GM19328 (cell line): ENCODE data around the gene NOL4.

Experiments
- ATAC-seq: cut with Tn5 transposase; IDR thresholded peaks from one replicate; pipeline ENCODE4 v1.9.1; 2021; ENCODE audit warnings: mild to moderate bottlenecking, moderate library complexity; ENCODE audit not compliant: unreplicated experiment

NOL4 gene

DNA sequence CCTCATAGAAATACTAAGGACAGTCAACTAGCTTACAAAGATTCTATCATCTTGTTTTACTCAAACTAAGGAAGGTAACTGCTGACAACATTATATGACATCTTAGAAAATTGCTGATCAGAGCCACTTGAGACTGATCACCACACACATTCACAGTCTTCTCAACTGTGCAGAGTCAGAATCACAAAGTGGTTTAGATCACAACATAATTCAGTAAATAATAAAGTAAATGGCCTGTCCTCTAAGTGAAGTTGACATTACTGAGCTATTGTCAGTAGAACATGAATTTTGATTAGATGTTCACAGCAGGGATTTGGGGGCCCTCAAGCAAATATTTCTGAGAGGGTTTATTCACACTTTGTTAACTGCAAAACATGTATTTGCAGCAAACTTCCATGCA is 28.5 kb downstream of the NOL4 start:
- ATAC-seq = no peak

GRCh38 chr18:34194239-34194638 is 30.5 kb downstream of the NOL4 start:
- no peak for ATAC-seq

GRCh38 chr18:34189656-34190435 is 34.9 kb downstream of the NOL4 start:
- ATAC-seq = no peak
